K562 (cell line): ENCODE results near the gene FCSK. TPM values are rescaled to one million over a fixed set of nuclear protein-coding genes. Genes with fewer than 3 reads are reported as not detected.

Source experiments
- CAMTA2 ChIP-seq: fragments of 250-450 bp; sonication (Bioruptor Pico); conservative IDR thresholded peaks from 2 replicates; pipeline ENCODE4 v1.5.1; 2022
- DPF2 ChIP-seq: fragments of 450-650 bp; IDR thresholded peaks from 2 replicates; pipeline ENCODE4 v1.6.1; 2016
- KAT7 ChIP-seq: sonication (generic); formaldehyde crosslinking; IDR thresholded peaks from 2 replicates; pipeline ENCODE4 v1.8.0; 2022; ENCODE audit warnings: missing genetic modification reagents, mild to moderate bottlenecking, borderline replicate concordance
- KDM5B ChIP-seq: fragments of 200-600 bp; sonication (generic); IDR thresholded peaks from 2 replicates; pipeline ENCODE4 v1.6.1; 2012; ENCODE audit warnings: low read depth, mild to moderate bottlenecking, moderate library complexity, low read length, control low read depth, inconsistent platforms; ENCODE audit not compliant: insufficient replicate concordance
- MBD2 ChIP-seq: sonication (generic); IDR thresholded peaks from 2 replicates; pipeline ENCODE4 v1.6.1; 2016; ENCODE audit warnings: low read depth, borderline replicate concordance
- MYC ChIP-seq, 2 experiments: fragments of 250-450 bp in 1 of 2; sonication (Bioruptor Pico) in 1 of 2; IDR thresholded peaks; 2 replicates each; pipeline versions ENCODE4 v1.5.1 to v1.6.1; 2012 to 2021; ENCODE audit warnings: low read depth in 2 of 2, borderline replicate concordance in 1 of 2, improper control_type of control experiment in 1 of 2, low read length in 1 of 2, mild to moderate bottlenecking in 1 of 2, moderate library complexity in 1 of 2
- NCOR1 ChIP-seq: fragments of 450-650 bp; IDR thresholded peaks from 2 replicates; pipeline ENCODE4 v1.6.1; 2016; ENCODE audit warnings: mild to moderate bottlenecking, moderate library complexity
- NFRKB ChIP-seq: fragments of 450-650 bp; IDR thresholded peaks from 2 replicates; pipeline ENCODE4 v1.6.1; 2016; ENCODE audit warnings: low read depth
- NR4A1 ChIP-seq, 2 experiments: fragments of 250-450 bp in 1 of 2; fragments of 450-650 bp in 1 of 2; sonication (Bioruptor Pico) in 1 of 2; IDR thresholded peaks; 2 replicates each; pipeline versions ENCODE4 v1.4.0 to v1.6.1; 2016 to 2020; ENCODE audit warnings: mild to moderate bottlenecking in 2 of 2, missing compliant biosample characterization in 1 of 2, missing genetic modification characterization in 1 of 2, moderate library complexity in 1 of 2
- OTX1 ChIP-seq: fragments of 450-650 bp; formaldehyde crosslinking; IDR thresholded peaks from 2 replicates; pipeline ENCODE4 v1.4.0; 2022; ENCODE audit warnings: mild to moderate bottlenecking
- POLR2G ChIP-seq: fragments of 200-400 bp; formaldehyde crosslinking; IDR thresholded peaks from 2 replicates; pipeline ENCODE4 v1.6.1; 2017; ENCODE audit warnings: low read depth, mild to moderate bottlenecking, antibody characterized with exemption, low read length, moderate library complexity
- STAT6 ChIP-seq: sonication (generic); formaldehyde crosslinking; IDR thresholded peaks from 2 replicates; pipeline ENCODE4 v1.8.1; 2023; ENCODE audit warnings: mild to moderate bottlenecking, missing genetic modification reagents
- TAF15 ChIP-seq: fragments of 200-400 bp; formaldehyde crosslinking; IDR thresholded peaks from 2 replicates; pipeline ENCODE4 v1.6.1; 2017; ENCODE audit warnings: mild to moderate bottlenecking, low read depth, low read length, moderate library complexity
- TBP ChIP-seq: optimal IDR thresholded peaks from 2 replicates; pipeline ENCODE3; 2011; ENCODE audit warnings: low read depth, low read length, improper control_type of control experiment
- UBTF ChIP-seq, 2 experiments: IDR thresholded peaks; 2 replicates each; pipeline ENCODE4 v1.6.1; 2012; ENCODE audit warnings: improper control_type of control experiment in 2 of 2, low read depth in 2 of 2, low read length in 2 of 2, borderline replicate concordance in 1 of 2
- XRCC5 ChIP-seq: fragments of 200-400 bp; formaldehyde crosslinking; IDR thresholded peaks from 2 replicates; pipeline ENCODE4 v1.6.1; 2017; ENCODE audit warnings: low read depth, mild to moderate bottlenecking, low read length
- ZNF224 ChIP-seq: sonication (generic); formaldehyde crosslinking; IDR thresholded peaks from 2 replicates; pipeline ENCODE4 v1.8.0; 2022; ENCODE audit warnings: mild to moderate bottlenecking, missing genetic modification reagents
- ZNF507 ChIP-seq: conservative IDR thresholded peaks from 2 replicates; pipeline ENCODE4 v1.6.1; 2017; ENCODE audit warnings: missing genetic modification characterization, missing compliant biosample characterization
- ZNF717 ChIP-seq: fragments of 250-450 bp; sonication (Bioruptor Pico); IDR thresholded peaks from 2 replicates; pipeline ENCODE4 v1.5.0; 2021
- polyA plus RNA-seq, 8 experiments: library from polyadenylated mRNA; depleted of rRNA in 4 of 8; stranded (reverse) in 5 of 8; unstranded in 3 of 8; fragments of >200 nt; fragmentation: Nextera tagmentation in 2 of 8; fragmentation: Illumina TruSeq in 1 of 8; extraction: Ambion mirVana in 2 of 8; extraction: Trizol in 1 of 8; gene quantifications; 2 replicates each; pipeline versions ENCODE4 v1.2.1 to v1.2.3, GENCODE V29; 2011 to 2014; ENCODE audit warnings: inconsistent platforms in 1 of 8, missing spikeins in 1 of 8
- total RNA-seq, 7 experiments: library from RNA; depleted of rRNA in 6 of 7; stranded (reverse); fragments of >200 nt in 6 of 7; fragmentation: Illumina TruSeq in 2 of 7; extraction: Trizol in 2 of 7; gene quantifications; 2 replicates each; pipeline versions ENCODE4 v1.2.1 to v1.2.3, GENCODE V29; 2011 to 2021; ENCODE audit warnings: low replicate concordance in 1 of 7
- TF ChIP-seq, protein P1 (sequence below): fragments of 250-450 bp; sonication (Bioruptor Pico); IDR thresholded peaks from 2 replicates; pipeline ENCODE4 v1.6.1; 2021; ENCODE audit warnings: mild to moderate bottlenecking

The FCSK gene
- total and polyA plus RNA-seq, 9 of the 15 experiments (the other 6 are each of a cell fraction or from before 2014, with no cell fraction given), result 0.92 to 18.6 (median 8.3) TPM

GRCh38 chr16:70437582-70438557, 16.5 kb upstream of the FCSK start (continued):
- TF ChIP-seq XRCC5 (no peak), DPF2 (0 out of 2 replicates have a peak, but pooled peaks have one; percentile 12), ZNF224 (no peak), OTX1 (CRISPR knock-in tag) (no peak), MBD2 (no peak), STAT6 (CRISPR knock-in tag) (no peak), NFRKB (peak; percentile 60; the same call in 1 of the 2 replicates), ZNF717 (CRISPR knock-in tag) (no peak), POLR2G (no peak), UBTF (IDR thresholded peaks at IDR 0.05; ENCODE audit: borderline replicate concordance in 1 of 2, low read depth in 2 of 2, low read length in 2 of 2) (0 out of 4 replicates have a peak, but pooled peaks have one; percentile 18 to 44), KDM5B (no peak), ZNF507 (tag) (no peak), NCOR1 (no peak), CAMTA2 (no peak), TBP (no peak), MYC (IDR thresholded peaks at IDR 0.05; ENCODE audit: low read depth, low read length) (no peak), MYC (CRISPR knock-in tag; IDR thresholded peaks at IDR 0.05; ENCODE audit: borderline replicate concordance, low read depth) (0 out of 2 replicates have a peak, but pooled peaks have one; percentile 26), NR4A1 (CRISPR knock-in tag; IDR thresholded peaks at IDR 0.05) (no peak), NR4A1 (tag; IDR thresholded peaks at IDR 0.05) (no peak), TAF15 (no peak), KAT7 (CRISPR knock-in tag) (peak; percentile 88)
- TF ChIP-seq, protein P1, sequence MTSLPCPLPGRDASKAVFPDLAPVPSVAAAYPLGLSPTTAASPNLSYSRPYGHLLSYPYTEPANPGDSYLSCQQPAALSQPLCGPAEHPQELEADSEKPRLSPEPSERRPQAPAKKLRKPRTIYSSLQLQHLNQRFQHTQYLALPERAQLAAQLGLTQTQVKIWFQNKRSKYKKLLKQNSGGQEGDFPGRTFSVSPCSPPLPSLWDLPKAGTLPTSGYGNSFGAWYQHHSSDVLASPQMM (CRISPR knock-in tag), result no peak
